ENCODE results near the gene GLTPD2. TPM values are rescaled to one million over a fixed set of nuclear protein-coding genes. Genes with fewer than 3 reads are reported as not detected.

Gene GLTPD2
- total RNA-seq, 2 donors from 2014 or later, result 0.88 to 1.6 TPM

DNA sequence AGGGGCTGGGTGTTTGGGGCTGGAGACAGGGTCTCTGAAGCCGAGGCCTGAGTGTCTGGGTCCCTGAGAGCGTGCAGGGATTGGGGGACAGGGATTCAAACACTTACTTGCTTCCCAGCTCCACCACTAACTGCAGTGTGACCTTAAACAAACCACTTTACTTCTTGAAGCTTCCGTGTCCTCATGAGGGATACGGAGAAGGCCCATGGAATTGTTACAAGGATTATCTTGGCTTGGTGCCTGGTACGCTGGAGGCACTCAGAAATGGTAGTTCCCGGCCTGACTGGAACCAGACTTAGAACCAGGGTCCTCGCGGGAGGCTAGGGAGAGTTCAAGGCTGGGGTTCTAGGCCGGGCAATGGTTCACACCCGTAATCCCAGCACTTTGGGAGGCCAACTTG, 46.1 kb upstream of the GLTPD2 start:
- Histone ChIP-seq H3K9ac (ENCODE audit: extremely low read depth, low read length, poor library complexity, severe bottlenecking) (no peak overlapping the region), H3K9me3 (ENCODE audit: control insufficient read depth, low read length) (no peaks in the 10 kb centered on the region), H3K36me3 (ENCODE audit: control insufficient read depth, insufficient read depth, low read length) (no peaks in the 10 kb centered on the region), H3K4me3 (ENCODE audit: low read length) (no peak overlapping the region), H3K27me3 (ENCODE audit: control insufficient read depth, insufficient read depth, low read length, poor library complexity, severe bottlenecking) (peaks cover 89% of the 10 kb centered on the region), H3K27ac (ENCODE audit: low read depth, low read length) (no peak overlapping the region), H3K4me1 (ENCODE audit: control insufficient read depth, insufficient read depth, low read length) (peaks cover 5% of the 10 kb centered on the region)
- 93 to 94% methylated on average over 8 to 10 of the region's 10 CpGs for WGBS, 2 experiments (ENCODE audit: insufficient coverage in 1 of 2, insufficient read length in 1 of 2)
- no peak overlapping the region for H3K27ac Mint-ChIP-seq
- no peaks in the 10 kb centered on the region for H3K9me3 Mint-ChIP-seq
- TF ChIP-seq, protein P1, sequence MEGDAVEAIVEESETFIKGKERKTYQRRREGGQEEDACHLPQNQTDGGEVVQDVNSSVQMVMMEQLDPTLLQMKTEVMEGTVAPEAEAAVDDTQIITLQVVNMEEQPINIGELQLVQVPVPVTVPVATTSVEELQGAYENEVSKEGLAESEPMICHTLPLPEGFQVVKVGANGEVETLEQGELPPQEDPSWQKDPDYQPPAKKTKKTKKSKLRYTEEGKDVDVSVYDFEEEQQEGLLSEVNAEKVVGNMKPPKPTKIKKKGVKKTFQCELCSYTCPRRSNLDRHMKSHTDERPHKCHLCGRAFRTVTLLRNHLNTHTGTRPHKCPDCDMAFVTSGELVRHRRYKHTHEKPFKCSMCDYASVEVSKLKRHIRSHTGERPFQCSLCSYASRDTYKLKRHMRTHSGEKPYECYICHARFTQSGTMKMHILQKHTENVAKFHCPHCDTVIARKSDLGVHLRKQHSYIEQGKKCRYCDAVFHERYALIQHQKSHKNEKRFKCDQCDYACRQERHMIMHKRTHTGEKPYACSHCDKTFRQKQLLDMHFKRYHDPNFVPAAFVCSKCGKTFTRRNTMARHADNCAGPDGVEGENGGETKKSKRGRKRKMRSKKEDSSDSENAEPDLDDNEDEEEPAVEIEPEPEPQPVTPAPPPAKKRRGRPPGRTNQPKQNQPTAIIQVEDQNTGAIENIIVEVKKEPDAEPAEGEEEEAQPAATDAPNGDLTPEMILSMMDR (conservative IDR thresholded peaks at IDR 0.05), result no peak
- no peak overlapping the region for H3K4me3 Mint-ChIP-seq
- H3K36me3 Mint-ChIP-seq (ENCODE audit: low read depth), result no peaks in the 10 kb centered on the region
- peaks cover 79% of the 10 kb centered on the region for H3K27me3 Mint-ChIP-seq (ENCODE audit: insufficient read depth)
- peaks cover 11% of the 10 kb centered on the region for H3K4me1 Mint-ChIP-seq
- DNase-seq, result no peak

DNA sequence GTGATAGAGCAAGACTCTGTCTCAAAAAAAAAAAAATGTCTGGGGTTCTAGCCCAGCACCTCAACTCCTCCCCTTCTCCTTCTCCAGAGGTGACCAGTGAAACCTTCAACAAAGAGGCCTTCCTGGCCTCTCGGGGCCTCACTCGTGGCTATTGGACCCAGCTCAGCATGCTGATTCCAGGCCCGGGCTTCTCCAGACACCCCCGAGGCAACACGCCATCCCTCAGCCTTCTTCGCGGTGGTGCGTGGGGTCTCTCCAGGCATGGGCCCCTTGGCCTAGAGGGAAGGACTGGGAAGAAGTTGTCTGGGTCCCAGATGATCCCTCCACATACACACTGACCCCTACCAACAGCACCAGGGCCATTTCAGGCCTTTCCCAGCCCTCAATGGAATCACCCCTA, 45.5 kb upstream of the GLTPD2 start:
- Mint-ChIP-seq H3K9me3 (no peaks in the 10 kb centered on the region), H3K4me1 (peaks cover 10% of the 10 kb centered on the region), H3K27me3 (ENCODE audit: insufficient read depth) (peaks cover 77% of the 10 kb centered on the region), H3K27ac (no peak overlapping the region), H3K36me3 (ENCODE audit: low read depth) (no peaks in the 10 kb centered on the region), H3K4me3 (no peak overlapping the region)
- Histone ChIP-seq H3K9me3 (ENCODE audit: control insufficient read depth, low read length) (no peaks in the 10 kb centered on the region), H3K36me3 (ENCODE audit: control insufficient read depth, insufficient read depth, low read length) (no peaks in the 10 kb centered on the region), H3K4me3 (ENCODE audit: low read length) (no peak overlapping the region), H3K27ac (ENCODE audit: low read depth, low read length) (no peak overlapping the region), H3K9ac (ENCODE audit: extremely low read depth, low read length, poor library complexity, severe bottlenecking) (no peak overlapping the region), H3K27me3 (ENCODE audit: control insufficient read depth, insufficient read depth, low read length, poor library complexity, severe bottlenecking) (peaks cover 83% of the 10 kb centered on the region), H3K4me1 (ENCODE audit: control insufficient read depth, insufficient read depth, low read length) (peaks cover 5% of the 10 kb centered on the region)
- WGBS, 2 experiments (ENCODE audit: insufficient coverage in 1 of 2, insufficient read length in 1 of 2), result 80 to 93% methylated on average over 1 to 8 of the region's 8 CpGs
- DNase-seq, result no peak
- TF ChIP-seq, protein P1 (conservative IDR thresholded peaks at IDR 0.05), result no peak

DNA sequence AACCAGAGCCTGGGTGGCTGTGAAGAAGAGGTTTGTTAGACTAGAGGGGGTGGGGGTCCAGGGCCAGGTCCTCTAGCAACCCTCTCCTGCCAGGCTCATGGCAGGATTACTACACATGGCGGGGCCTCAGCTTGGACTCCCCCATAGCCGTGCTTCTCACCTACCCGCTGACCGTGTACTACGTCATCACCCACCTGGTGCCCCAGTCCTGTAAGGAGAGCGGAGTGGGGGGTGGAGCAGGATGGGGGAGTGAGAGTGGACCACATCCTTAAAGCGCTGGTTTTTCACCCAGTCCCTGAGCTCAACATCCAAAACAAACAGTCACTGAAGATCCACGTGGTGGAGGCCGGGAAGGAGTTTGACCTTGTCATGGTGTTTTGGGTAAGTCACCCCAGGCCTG, 44.9 kb upstream of the GLTPD2 start:
- no peaks in the 10 kb centered on the region for H3K9me3 ChIP-seq (ENCODE audit: control insufficient read depth, low read length)
- DNase-seq, result no peak
- 91 to 100% methylated on average over 1 to 9 of the region's 9 CpGs for WGBS, 2 experiments (ENCODE audit: insufficient coverage in 1 of 2, insufficient read length in 1 of 2)
- no peaks in the 10 kb centered on the region for H3K9me3 Mint-ChIP-seq
- H3K9ac ChIP-seq (ENCODE audit: extremely low read depth, low read length, poor library complexity, severe bottlenecking), result no peak overlapping the region
- no peak overlapping the region for H3K27ac ChIP-seq (ENCODE audit: low read depth, low read length)
- no peak overlapping the region for H3K27ac Mint-ChIP-seq
- H3K4me1 Mint-ChIP-seq, result peaks cover 3% of the 10 kb centered on the region
- peaks cover 76% of the 10 kb centered on the region for H3K27me3 ChIP-seq (ENCODE audit: control insufficient read depth, insufficient read depth, low read length, poor library complexity, severe bottlenecking)
- H3K4me3 ChIP-seq (ENCODE audit: low read length), result no peak overlapping the region
- peaks cover 3% of the 10 kb centered on the region for H3K4me1 ChIP-seq (ENCODE audit: control insufficient read depth, insufficient read depth, low read length)
- TF ChIP-seq, protein P1 (conservative IDR thresholded peaks at IDR 0.05), result no peak
- no peaks in the 10 kb centered on the region for H3K36me3 ChIP-seq (ENCODE audit: control insufficient read depth, insufficient read depth, low read length)
- no peaks in the 10 kb centered on the region for H3K36me3 Mint-ChIP-seq (ENCODE audit: low read depth)
- H3K4me3 Mint-ChIP-seq, result no peak overlapping the region
- peaks cover 70% of the 10 kb centered on the region for H3K27me3 Mint-ChIP-seq (ENCODE audit: insufficient read depth)

Data from endodermal cell (in vitro differentiated cells).